Activated CD4-positive, CD25-positive, alpha-beta regulatory T cell treated with anti-CD3 and anti-CD28 coated beads, Interleukin-2, amount 50 U/mL, for 16 hours (primary cell): Measurements from ENCODE around the gene RSRP1.

Experiments used
- DNase-seq: peaks from one replicate; pipeline ENCODE4 v3.0.0-alpha.2; 2020; ENCODE audit warnings: low read depth, low spot score

RSRP1 gene

DNA sequence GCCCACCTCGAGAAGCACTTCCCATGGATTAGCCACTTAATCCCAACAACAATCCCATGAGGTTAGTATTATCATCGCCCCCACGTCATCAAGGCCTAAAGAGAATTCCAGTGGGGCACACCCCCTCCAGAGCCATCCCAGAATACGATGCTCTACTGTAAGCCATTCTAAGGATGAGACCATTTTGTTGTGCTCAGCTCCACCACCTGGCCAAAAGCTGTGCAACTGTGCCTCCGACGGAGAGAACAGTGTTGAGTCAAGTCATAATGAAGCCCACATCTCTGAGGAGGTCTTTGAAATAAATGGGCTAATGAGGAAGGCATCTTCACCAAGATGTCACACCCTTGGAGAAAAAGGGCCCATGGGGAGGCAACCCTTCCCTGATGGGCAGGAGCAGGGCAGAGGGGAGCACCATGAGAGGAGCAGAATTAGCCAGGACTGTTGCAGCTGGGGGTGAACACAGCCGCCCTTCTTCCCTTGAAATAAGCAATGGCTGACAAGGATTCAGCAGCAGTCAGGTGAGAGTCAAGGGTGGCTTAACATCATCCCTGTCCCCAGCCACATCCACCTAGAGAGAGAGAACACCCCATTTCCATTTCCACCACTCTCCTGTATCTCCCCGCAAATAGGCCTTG is 29.5 kb downstream of the RSRP1 start:
- no peak for DNase-seq

DNA sequence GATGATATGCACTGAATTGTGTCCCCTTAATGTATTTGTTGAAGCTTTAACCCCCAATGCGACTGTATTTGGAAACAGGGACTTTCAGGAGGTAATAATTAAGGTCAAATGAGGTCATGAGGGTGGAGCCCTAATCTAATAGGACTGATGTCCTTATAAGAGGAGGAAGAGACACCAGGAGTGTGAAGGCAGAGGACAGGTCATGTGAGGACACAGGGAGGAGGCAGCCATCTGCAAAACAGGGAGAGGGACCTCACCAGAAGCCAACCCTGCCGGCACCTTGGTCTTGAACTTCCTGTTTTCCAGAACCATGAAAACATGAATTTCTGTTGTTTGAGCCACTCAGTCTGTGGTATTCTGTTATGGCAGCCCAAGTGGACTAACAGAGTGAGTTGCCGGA is 30.2 kb downstream of the RSRP1 start:
- no peak for DNase-seq

DNA sequence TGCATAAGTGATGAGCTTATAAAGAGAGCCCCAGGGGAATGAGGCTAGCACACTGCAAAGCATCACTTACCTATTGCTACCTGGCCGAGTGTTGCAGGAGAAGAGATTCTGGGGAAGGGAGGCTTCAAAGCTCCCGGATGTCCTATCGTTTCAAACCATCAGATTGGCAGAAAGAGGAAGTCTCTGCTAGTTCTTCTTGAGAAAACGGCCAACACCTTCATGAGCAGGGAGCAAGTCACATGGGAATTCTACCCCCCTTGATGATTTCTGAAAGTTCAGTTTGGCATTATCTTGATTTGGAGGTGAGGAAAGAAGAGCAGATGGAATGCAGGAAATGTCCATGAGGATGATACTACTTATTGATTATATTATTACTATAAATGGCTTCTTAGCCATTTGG is 31.1 kb downstream of the RSRP1 start:
- no peak for DNase-seq

DNA sequence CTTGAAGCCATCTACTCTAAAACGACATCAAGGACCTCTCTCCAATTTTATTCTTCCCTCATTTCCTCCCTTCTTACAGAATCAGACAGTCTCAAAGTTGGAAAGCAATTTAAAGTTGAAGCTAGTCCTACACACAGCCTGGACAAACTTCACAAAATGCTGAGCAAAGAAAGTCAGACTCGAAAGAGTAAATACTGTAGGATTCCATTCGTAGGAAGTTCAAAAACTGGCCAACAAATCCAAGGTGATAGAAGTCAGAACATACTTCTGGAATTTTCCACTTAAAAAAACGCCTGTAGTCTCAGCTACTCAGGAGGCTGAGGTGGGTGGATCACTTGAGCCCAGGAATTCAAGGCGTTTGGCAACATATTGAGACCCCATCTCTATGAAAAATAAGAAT is 34.5 kb downstream of the RSRP1 start:
- no peak for DNase-seq

DNA sequence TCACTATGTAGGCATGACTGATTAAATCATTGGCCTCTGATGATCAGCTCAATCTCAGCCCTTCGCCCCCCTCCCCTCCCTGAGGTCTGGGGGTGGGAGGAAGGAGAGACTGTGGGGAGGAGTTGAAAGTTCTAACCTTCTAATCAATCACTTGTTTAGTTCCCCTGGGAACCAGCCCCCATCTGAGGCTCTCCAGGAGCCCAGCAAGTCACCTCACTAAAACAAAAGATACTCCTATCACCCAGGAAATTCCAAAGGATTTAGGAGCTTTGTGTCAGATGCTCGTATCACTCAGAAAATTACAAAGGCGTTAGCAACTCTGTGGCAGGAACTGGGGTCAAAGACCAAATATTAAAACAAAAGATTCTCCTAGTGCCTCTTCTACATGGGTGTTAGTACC is 36.5 kb downstream of the RSRP1 start:
- DNase-seq: no peak

DNA sequence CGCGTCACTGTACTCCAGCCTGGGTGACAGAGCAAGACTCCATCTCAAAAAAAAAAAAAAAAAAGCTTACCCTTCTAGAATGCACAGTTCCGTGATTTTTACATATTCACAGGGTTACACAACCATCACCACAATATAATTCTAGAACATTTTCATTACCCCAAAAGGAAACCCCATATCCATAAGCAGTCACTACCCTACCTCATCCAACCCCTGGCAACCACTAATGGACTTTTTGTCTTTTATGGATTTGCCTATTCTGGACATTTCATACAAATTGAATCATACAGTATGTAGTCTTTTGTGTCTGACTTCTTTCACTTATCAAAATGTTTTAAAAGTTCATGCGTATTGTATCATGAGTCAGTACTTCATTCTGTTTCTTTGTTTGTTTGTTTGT is 37.7 kb downstream of the RSRP1 start:
- no peak for DNase-seq

DNA sequence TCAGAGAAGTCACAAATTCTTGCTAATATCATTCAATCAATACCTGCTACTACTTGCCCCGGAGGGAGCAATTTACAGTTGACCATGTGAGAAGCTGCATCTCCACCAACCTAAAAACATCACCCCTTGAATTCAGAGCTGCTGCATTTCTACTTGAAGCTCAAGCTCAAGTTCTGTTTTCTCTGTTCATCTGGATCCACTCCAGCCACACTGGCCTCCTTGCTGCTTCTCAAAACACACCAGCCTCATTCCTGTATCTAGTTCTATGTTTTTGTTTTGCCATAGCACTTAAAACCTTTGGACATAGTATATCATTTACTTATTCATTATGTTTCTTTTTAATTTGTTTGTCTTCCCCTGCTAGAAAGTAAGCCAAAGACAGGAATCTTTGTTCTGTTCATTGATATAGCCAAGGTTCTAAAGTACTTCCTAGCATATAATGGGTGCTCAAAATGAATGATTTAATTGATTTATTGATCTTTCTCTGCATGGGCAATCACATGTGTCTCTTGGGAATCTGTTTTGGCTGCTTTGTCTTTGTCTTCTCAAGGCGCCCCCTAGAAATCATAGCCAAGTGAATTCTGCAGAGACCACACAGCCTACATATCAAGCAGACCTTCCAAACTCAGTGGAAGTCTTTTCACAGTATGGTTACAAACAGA is 38.6 kb downstream of the RSRP1 start:
- no peak for DNase-seq

DNA sequence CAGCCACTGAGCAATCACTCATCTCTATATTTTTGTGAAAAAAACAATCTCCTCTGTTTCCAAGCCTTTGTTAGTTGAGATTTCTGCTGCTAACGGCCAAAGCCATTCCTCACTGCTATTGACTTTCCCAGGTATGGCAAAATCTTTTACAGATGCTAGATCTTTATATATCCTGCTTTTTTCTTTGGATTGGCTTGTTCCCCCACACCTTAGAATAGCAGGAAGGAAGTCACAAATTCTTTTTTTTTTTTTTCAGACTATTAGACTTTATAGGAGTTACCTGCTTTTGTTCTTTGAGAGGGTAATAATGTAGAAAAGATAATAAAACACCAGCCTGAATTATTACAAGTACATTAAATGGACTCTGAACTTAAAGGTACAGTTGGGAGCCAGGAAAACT is 39.2 kb downstream of the RSRP1 start:
- no peak for DNase-seq

DNA sequence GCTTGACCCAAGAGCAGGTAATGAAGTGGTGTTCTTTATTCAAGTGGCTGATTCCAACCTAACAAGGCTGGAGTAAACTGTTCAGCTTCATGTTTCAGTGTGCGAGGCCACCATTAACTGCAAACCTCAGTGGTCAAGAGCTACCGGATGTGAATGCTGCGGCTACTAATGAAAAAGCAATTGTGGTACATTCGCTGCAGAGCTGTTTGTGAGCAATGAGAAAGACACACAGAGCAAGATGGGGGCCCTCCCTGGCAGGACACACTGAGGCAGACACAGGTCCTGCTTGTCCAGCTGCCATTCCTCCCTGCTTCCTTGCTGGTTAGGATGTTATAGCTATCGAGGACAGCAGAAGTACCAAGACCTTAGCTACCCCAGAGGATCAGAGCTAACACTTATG is 41.1 kb downstream of the RSRP1 start:
- no peak for DNase-seq

DNA sequence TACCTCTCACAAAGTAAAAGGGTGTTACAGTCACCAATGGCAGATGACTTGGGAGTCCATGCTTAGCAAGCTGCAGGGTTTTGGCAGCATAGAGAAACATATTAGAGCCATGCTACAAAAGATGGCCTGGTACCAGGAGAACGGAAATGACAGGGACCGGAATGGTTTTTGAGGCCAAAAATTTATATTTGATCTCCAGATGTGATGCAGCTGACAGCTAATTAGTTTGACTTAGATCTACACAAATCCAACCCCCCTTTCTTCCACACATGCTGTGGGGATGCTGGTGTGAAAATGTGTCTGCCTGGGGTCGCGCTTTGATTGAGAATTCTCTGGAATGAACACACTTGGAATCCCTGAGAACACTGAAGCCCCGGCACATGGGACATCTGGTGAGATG is 41.5 kb downstream of the RSRP1 start:
- no peak for DNase-seq

DNA sequence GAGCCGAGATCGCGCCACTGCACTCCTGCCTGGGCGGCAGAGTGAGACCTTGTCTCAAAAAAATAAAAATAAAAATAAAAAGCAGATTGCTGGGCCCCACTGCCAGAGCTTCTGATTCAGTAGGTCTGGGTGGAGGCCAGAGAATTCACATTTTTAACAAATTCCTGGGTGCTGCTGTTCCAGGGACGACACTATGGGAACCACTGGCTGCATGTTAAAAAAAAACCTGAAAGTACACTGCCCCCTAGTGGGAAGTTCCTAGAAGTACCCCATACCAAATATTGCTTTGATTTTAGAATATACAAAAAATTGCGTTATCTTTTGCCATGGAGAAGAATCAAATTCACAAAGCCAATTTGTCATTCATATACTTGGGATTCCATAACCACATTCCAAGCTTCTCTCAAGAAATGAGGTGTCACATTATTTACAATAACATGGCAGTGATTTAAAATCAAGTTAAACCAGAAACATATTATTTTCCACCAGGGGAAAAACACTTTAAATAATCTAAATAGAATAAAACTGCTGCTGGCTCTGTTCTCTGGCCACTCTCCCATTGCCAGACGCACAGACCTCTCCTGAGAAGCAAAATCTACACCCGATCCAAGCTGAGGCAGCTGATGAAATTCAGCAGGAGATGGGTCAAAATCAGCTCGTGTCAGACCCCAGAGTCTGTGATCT is 42.3 kb downstream of the RSRP1 start:
- DNase-seq: no peak

DNA sequence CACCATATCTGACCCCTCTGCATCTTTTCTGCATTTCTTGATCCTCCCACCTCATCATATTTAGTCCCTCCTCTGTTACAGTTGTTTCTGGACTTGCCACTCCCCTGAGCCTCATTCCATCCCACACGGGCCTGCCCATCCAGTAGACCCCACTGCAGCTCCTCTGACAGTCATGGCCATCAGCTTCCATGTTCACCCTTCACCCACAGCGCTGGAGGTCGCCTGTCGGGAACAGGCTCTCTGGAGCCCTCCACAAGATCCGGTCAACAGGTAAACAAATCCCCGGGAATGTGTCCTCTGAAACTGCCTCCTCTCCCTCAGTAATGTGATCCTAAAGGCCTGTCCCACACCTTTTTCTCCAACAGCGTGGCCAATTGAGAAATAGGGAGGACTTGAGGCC is 46.2 kb downstream of the RSRP1 start:
- DNase-seq: no peak

DNA sequence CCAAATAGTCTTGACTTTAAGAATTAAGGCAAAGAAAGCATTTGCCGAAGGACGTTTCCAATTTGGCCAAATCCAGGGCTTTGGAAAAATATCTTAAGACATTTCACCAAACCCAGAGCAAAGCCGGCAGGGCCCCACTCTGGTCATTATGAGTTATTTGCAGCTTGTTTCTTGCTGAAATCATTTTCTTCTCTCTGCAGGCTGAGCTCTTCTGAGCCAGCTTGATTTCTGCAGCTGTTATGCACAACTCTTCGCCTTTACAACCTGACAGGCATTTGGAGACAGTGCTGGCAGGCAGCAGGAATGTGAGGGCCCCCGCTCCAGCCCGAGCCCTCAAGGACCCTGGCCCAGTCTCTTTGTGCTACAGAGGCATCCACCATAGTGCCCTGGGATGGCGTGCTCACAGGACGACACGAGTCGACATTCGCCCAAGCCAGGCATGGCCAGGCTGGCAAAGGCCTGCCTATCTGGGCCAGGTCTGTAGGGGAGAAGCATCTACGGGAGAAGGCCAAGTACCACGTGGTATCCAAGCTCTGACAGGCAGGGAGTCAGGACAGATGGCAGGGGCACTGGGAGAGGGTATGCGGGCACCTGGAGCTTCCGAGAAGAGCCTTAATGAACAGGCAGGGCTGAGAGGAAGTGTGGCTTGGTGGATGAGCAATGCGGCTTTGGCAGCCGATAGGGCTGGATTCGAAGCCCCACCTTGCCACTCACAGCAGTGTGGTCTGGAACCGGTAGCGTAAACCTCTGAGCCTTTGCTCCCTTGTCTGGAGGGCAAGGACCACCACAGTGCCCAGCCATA is 47.2 kb downstream of the RSRP1 start:
- DNase-seq: no peak

DNA sequence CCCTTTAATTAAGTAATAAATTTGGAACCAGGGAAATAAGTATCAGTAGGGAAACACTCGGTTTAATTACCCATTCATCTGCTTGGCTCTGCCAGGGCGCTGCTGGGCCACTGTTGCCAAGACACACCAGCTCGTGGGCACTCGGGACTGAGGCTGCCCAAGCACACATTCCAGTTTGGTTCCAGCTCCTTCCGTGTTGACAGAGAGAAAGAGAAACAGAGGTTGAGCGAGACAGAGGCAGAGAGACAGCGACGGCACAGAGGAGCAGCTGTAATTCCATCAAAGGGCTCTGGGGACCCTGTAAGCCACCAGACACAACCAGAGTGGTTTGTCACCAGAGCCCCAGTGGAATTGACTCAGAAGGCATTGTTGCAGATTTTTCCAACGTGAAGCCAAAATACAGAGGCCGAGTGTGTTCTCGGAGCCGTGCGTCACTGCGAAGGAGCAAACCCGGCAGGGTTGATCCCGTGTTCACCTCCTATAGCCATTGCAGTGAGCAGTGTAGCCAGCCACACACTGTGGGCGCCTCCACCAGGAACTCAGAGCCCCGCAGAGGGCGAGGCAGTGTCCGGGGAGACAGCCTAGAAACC is 48.5 kb downstream of the RSRP1 start:
- DNase-seq: no peak

DNA sequence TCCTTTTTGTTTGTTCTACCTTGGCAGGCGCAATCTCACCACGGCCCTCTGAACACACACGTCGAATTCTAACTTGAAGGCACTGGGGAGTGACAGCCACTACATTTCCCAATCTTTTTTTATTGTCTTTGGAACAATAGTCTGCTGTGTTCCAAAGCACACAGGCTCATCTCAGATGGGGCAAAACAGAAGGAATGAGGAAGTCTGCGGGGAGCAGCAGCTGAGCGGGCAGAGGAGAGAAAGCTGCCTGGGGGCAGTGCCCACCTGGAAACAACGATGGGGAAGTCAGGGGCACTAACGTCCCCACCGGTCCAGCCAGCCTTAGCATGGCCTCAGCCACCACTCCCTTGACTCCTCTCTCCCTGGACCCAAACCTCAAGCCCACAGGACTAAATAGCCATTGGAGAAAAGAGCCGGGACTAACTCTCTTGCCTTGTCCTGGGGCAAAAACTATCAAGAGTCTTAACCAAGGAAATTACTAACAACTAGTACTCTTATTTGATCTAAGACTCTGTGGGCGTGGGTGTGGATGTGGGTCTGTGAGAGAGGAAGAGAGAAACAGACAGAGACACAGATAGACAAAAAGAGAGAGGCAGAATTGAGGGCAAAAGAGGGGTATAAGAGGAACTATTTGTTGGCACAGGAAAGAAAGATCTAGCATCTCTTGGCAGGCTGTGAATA is 49.1 kb downstream of the RSRP1 start:
- no peak for DNase-seq

DNA sequence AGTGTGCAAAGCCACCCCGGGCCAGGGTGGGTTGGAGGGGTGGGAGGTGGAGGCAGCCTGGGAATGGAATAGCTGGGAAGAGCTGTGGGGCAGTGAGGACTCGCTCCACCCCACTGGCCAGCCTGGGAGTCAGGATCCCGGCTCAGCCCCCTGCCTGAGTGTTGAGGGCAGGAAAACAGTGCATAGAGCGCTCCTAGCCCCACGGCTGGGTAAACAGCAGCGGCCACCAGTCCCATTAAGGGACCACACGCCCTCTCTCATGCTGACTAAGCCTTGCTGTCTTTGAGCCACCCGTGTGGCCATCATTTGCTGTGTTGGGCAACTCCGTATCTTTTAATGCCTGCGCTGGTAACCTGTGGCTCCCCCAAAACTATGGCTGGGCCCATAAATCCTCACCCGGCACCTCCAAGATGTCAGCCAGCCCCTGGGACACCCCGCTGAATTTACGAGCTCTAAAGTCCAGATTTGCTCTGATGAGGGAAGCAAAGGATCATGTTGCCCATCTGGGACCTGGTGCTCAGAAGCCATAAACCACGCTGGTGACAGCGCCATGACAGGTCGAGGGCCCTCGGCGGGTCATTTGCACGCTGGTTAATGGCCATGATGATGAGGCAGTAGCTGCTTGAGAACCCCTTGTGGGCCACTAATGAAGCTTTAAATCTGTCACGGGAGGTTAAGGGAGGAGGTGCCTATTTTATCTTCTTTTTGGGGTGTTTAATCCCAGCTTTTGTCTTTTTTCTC is 49.8 kb downstream of the RSRP1 start:
- no peak for DNase-seq

DNA sequence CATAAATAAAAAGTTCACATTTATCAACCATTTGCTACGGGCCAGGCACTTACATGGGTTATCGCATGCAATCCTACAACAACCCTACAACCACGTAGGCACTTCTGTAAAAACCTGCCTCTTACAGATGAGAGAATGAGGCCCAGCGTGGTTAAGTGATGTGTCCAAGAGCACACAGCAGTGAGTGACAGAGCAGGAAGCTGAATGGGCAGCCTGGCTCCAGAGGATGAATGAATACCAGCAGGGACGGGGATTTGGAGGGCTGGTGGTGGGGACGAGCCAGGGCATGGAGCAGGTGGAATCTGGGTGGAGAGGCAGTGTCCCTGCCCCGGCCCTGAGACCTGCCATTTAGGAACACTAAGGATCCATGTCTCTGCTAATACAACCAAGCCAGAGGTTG is 50.4 kb downstream of the RSRP1 start:
- no peak for DNase-seq

DNA sequence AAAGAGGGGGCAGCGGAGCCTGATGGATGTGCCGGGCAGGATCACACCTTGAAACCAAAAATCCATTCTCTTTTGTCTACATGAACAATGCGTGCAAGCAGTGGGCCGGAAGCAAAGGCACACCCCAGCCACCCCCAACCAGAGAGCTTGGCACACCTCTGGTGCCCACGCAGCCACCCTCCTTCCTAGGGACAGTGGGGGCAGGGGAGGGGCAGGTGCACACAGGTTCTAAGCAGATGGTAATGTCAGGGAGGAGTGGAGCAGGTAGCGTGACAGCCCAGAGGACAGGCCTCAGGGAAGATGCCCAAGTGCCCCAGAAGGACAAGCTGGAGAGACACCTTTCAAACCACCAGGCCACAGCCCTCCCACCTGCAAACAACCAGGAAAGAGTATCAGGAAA is 51.4 kb downstream of the RSRP1 start:
- DNase-seq: no peak

DNA sequence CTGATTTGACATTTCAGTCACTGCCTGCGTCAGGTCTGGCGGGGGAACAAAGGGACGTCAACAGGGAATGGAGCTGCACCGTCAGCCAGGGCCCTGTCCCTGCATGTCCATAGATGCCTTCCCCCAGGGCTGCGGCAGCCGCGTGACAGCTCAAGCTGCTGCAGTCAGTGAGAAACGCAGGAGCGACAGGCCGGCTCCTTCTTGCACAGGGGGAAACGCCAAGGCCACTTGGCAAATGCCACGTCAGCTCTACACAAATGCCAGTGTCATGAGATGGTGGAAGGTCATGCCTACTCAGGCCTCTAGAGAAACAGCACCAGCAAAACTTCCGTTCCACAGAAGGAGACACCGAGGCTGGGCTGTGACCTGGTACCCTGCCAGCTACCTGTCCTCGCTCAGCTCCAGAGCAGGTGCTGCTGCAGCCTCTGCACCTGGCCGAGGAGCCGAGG is 52.7 kb downstream of the RSRP1 start:
- no peak for DNase-seq

DNA sequence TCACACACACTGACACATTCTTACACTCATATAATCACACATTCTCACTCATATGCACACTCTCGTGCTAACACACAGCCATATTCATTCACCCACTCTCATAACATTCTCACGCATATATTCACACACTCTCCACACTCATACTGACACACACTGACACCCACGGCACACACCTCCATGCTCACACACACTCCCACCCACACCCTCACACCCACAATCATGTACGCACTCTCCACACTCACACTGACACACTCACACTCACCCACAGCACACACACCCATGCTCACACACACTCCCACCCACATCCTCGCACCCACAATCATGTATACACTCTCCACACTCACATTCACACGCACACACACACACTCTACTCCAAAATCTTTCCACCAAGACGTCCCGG is 53.2 kb downstream of the RSRP1 start:
- DNase-seq: no peak

DNA sequence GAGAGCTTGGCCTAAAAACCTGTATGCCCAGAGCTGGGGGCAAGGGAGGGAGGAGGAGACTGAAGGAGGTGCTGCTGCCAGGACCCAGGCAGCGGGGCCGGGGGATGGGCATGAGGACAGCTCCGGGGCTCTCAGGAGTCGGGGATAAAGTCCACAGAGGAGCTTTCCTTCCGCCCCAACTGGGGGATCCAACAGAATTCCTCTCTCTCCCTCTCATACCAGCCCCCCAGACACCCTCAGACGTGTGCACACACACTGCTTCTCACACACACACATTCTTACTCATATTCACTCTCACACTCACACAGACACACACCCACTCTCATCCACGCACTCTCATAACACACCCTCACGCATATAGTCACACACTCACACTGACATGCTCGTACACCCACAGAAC is 54.0 kb downstream of the RSRP1 start:
- no peak for DNase-seq
